H9 (cell line): ENCODE results near the gene ERVV-1. TPM values are rescaled to one million over a fixed set of nuclear protein-coding genes. Genes with fewer than 3 reads are reported as not detected.

ENCODE experiments used
- DNase-seq: peaks from one replicate; pipeline ENCODE4 v3.0.0-alpha.2; 2017
- H2AFZ ChIP-seq: one replicate; pipeline ENCODE4 v1.6.1; 2013; ENCODE audit warnings: mild to moderate bottlenecking, low read length, control low read depth, moderate library complexity
- H2AK5ac ChIP-seq: 2 replicates; pipeline ENCODE4 v1.6.1; 2013; ENCODE audit warnings: low read length, control low read depth, mixed read lengths; ENCODE audit not compliant: insufficient read length
- H2BK120ac ChIP-seq: one replicate; pipeline ENCODE4 v1.6.1; 2013; ENCODE audit warnings: low read depth, mild to moderate bottlenecking, low read length, control low read depth, inconsistent platforms; ENCODE audit not compliant: poor library complexity, severe bottlenecking
- H2BK12ac ChIP-seq: 2 replicates; pipeline ENCODE4 v1.6.1; 2013; ENCODE audit warnings: low read length, control low read depth, mixed read lengths, low read depth; ENCODE audit not compliant: insufficient read length
- H2BK15ac ChIP-seq: 2 replicates; pipeline ENCODE4 v1.6.1; 2013; ENCODE audit warnings: low read depth, low read length, control low read depth
- H2BK20ac ChIP-seq: one replicate; pipeline ENCODE4 v1.6.1; 2013; ENCODE audit warnings: low read depth, mild to moderate bottlenecking, low read length, control low read depth, inconsistent platforms; ENCODE audit not compliant: poor library complexity, severe bottlenecking
- H2BK5ac ChIP-seq: 2 replicates; pipeline ENCODE4 v1.6.1; 2013; ENCODE audit warnings: low read length, control low read depth, mixed read lengths; ENCODE audit not compliant: insufficient read length
- H3K14ac ChIP-seq: 2 replicates; pipeline ENCODE4 v1.6.1; 2013; ENCODE audit warnings: low read length, control low read depth; ENCODE audit not compliant: insufficient read depth
- H3K18ac ChIP-seq: 2 replicates; pipeline ENCODE4 v1.6.1; 2013; ENCODE audit warnings: low read depth, mild to moderate bottlenecking, mixed read lengths, low read length, control low read depth; ENCODE audit not compliant: insufficient read length
- H3K23ac ChIP-seq: 2 replicates; pipeline ENCODE4 v1.6.1; 2013; ENCODE audit warnings: low read length, control low read depth, mixed read lengths, low read depth; ENCODE audit not compliant: insufficient read length
- H3K23me2 ChIP-seq: 2 replicates; pipeline ENCODE4 v1.6.1; 2013; ENCODE audit warnings: low read depth, mild to moderate bottlenecking, mixed read lengths, low read length, control low read depth; ENCODE audit not compliant: insufficient read length, poor library complexity, severe bottlenecking
- H3K27ac ChIP-seq: 2 replicates; pipeline ENCODE4 v1.5.1; 2013; ENCODE audit warnings: low read length, control low read depth, mixed read lengths, low read depth; ENCODE audit not compliant: insufficient read length
- H3K27me3 ChIP-seq: 2 replicates; pipeline ENCODE4 v1.6.1; 2013; ENCODE audit warnings: low read length, control low read depth, inconsistent platforms; ENCODE audit not compliant: insufficient read depth
- H3K4ac ChIP-seq: 2 replicates; pipeline ENCODE4 v1.6.1; 2013; ENCODE audit warnings: low read depth, mild to moderate bottlenecking, control low read depth, inconsistent platforms, low read length, moderate library complexity
- H3K4me1 ChIP-seq: 2 replicates; pipeline ENCODE4 v1.6.1; 2013; ENCODE audit warnings: low read length, control low read depth, inconsistent platforms; ENCODE audit not compliant: insufficient read depth
- H3K4me2 ChIP-seq: 2 replicates; pipeline ENCODE4 v1.6.1; 2013; ENCODE audit warnings: low read length, control low read depth, mixed read lengths; ENCODE audit not compliant: insufficient read length, insufficient read depth
- H3K56ac ChIP-seq: 2 replicates; pipeline ENCODE4 v1.6.1; 2013; ENCODE audit warnings: low read depth, mild to moderate bottlenecking, mixed read lengths, low read length, control low read depth; ENCODE audit not compliant: insufficient read length
- H3K79me1 ChIP-seq: 2 replicates; pipeline ENCODE4 v1.6.1; 2013; ENCODE audit warnings: low read depth, mild to moderate bottlenecking, moderate library complexity, low read length, control low read depth, inconsistent platforms; ENCODE audit not compliant: insufficient read depth, poor library complexity, severe bottlenecking
- H3K79me2 ChIP-seq: 2 replicates; pipeline ENCODE4 v1.6.1; 2013; ENCODE audit warnings: low read length, control low read depth, inconsistent platforms; ENCODE audit not compliant: insufficient read depth
- H3K9ac ChIP-seq: 2 replicates; pipeline ENCODE4 v1.6.1; 2013; ENCODE audit warnings: low read length, control low read depth, mixed read lengths; ENCODE audit not compliant: insufficient read length; ENCODE audit errors: extremely low read depth
- H3K9me3 ChIP-seq: one replicate; pipeline ENCODE4 v1.6.1; 2013; ENCODE audit warnings: low read depth, low read length, inconsistent platforms; ENCODE audit not compliant: control insufficient read depth
- H3T11ph ChIP-seq: one replicate; pipeline ENCODE4 v1.6.1; 2013; ENCODE audit warnings: mild to moderate bottlenecking, low read length, control low read depth, inconsistent platforms
- H4K20me1 ChIP-seq: one replicate; pipeline ENCODE4 v1.6.1; 2013; ENCODE audit not compliant: control insufficient read depth, insufficient read length, insufficient read depth
- H4K5ac ChIP-seq: 2 replicates; pipeline ENCODE4 v1.6.1; 2013; ENCODE audit warnings: low read depth, mild to moderate bottlenecking, mixed read lengths, low read length, control low read depth; ENCODE audit not compliant: insufficient read length
- H4K8ac ChIP-seq: replicated peaks from 2 replicates; pipeline ENCODE4 v1.6.1; 2013; ENCODE audit warnings: low read length, control low read depth, mixed read lengths, low read depth; ENCODE audit not compliant: insufficient read length
- H4K91ac ChIP-seq: 2 replicates; pipeline ENCODE4 v1.6.1; 2013; ENCODE audit warnings: low read depth, mild to moderate bottlenecking, moderate library complexity, mixed read lengths, low read length, control low read depth; ENCODE audit not compliant: insufficient read length
- H3K27ac Mint-ChIP-seq, 3 experiments: 2 replicates in 2 of 3; 3 replicates in 1 of 3; pipeline ENCODE4 v1.8.0; 2020 to 2021; ENCODE audit warnings: mixed read lengths in 3 of 3, mild to moderate bottlenecking in 1 of 3, moderate library complexity in 1 of 3
- H3K27me3 Mint-ChIP-seq: 2 replicates; pipeline ENCODE4 v1.8.0; 2021; ENCODE audit warnings: low read depth, mild to moderate bottlenecking, moderate library complexity, mixed read lengths
- H3K36me3 Mint-ChIP-seq, 3 experiments: 2 replicates in 2 of 3; 3 replicates in 1 of 3; pipeline ENCODE4 v1.8.0; 2020 to 2021; ENCODE audit warnings: low read depth in 3 of 3, mixed read lengths in 3 of 3; ENCODE audit not compliant: insufficient read depth in 1 of 3
- H3K4me1 Mint-ChIP-seq, 2 experiments: 2 replicates each; pipeline ENCODE4 v1.8.0; 2020; ENCODE audit warnings: mixed read lengths in 2 of 2
- H3K4me3 Mint-ChIP-seq, 2 experiments: 2 replicates in 1 of 2; 3 replicates in 1 of 2; pipeline ENCODE4 v1.8.0; 2020 to 2021; ENCODE audit warnings: mild to moderate bottlenecking in 2 of 2, mixed read lengths in 2 of 2, moderate library complexity in 1 of 2
- H3K9me3 Mint-ChIP-seq, 2 experiments: 2 replicates in 1 of 2; 3 replicates in 1 of 2; pipeline ENCODE4 v1.8.0; 2020; ENCODE audit warnings: mild to moderate bottlenecking in 2 of 2, mixed read lengths in 2 of 2, moderate library complexity in 1 of 2
- CTCF ChIP-seq: fragments of 200-600 bp; sonication (generic); conservative IDR thresholded peaks from 3 replicates; pipeline ENCODE4 v1.8.0; 2021; ENCODE audit warnings: antibody characterized with exemption, mild to moderate bottlenecking
- WGBS: extraction: QIAGEN DNeasy Blood & Tissue Kit; methylation state at CpG from one replicate; pipeline ENCODE4 v1.1.7; 2013; ENCODE audit warnings: missing lambda C conversion rate, low lambda C conversion rate, mixed read lengths; ENCODE audit not compliant: insufficient read length; ENCODE audit errors: extremely low coverage; 5-methylcytosine and 5-hydroxymethylcytosine counted together
- total RNA-seq: library from RNA; stranded (reverse); gene quantifications from 2 replicates; pipeline ENCODE4 v1.2.1, GENCODE V29; 2021

ERVV-1 gene
- total RNA-seq, 1 experiment from 2014 or later = not detected

DNA sequence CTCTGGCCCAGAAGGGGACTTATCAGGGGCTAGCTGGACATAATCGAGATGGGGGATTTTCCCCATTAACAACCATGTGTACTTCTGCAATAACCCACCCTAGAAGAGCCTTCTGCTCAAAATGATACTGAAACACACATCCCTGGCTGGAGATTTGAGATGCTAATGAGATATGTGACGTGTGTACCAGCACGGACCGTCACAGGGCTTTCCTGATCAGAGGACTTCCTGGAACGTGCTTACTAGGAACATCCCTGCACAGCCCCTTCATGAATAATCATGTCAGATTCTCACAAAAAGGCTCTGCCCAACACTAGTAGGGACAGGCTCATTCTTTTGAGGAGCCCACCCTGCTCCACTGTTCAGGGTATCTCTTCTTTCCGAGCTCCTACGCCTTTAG is 6.5 kb upstream of the ERVV-1 start:
- Histone ChIP-seq H2BK120ac (no peak overlapping the region), H3K18ac (no peak overlapping the region), H2BK15ac (no peak overlapping the region), H3T11ph (no peak overlapping the region), H3K79me2 (no peaks in the 10 kb centered on the region), H4K5ac (no peak overlapping the region), H3K27me3 (no peaks in the 10 kb centered on the region), H4K91ac (no peak overlapping the region), H3K27ac (no peak overlapping the region), H3K14ac (no peak overlapping the region), H3K9me3 (no peaks in the 10 kb centered on the region), H2AFZ (no peak overlapping the region), H3K4ac (no peak overlapping the region), H2BK20ac (no peak overlapping the region), H3K4me1 (no peaks in the 10 kb centered on the region; the same call in 1 of the 2 replicates), H2BK12ac (no peak overlapping the region), H3K56ac (no peak overlapping the region), H3K79me1 (no peaks in the 10 kb centered on the region), H2AK5ac (no peak overlapping the region), H3K23ac (no peak overlapping the region), H3K4me2 (no peak overlapping the region), H2BK5ac (no peak overlapping the region), H3K23me2 (no peaks in the 10 kb centered on the region), H4K8ac (no peak overlapping the region), H3K9ac (no peak overlapping the region), H4K20me1 (no peaks in the 10 kb centered on the region)
- Mint-ChIP-seq H3K27ac (no peak overlapping the region), H3K4me3 (no peak overlapping the region), H3K4me1 (peaks cover 17 to 19% of the 10 kb centered on the region in 2 experiments), H3K27me3 (peaks cover 23% of the 10 kb centered on the region), H3K36me3 (peaks cover 0 to 4% (median 0%) of the 10 kb centered on the region in 3 experiments; a peak in 1 of 7 replicates), H3K9me3 (peaks cover 0 to 2% of the 10 kb centered on the region in 2 experiments; a peak in 4 of 5 replicates)
- WGBS = no CpG with 5 or more reads among the region's 7 CpGs
- DNase-seq = no peak
- no peak for TF ChIP-seq CTCF
